Glutamatergic neuron (in vitro differentiated cells): ENCODE data around the gene GAN. TPM values are rescaled to one million over a fixed set of nuclear protein-coding genes. Genes with fewer than 3 reads are reported as not detected.

Source experiments
- DNase-seq: peaks from one replicate; pipeline ENCODE4 v3.0.0; 2022
- H3K27ac Mint-ChIP-seq: one replicate; pipeline ENCODE4 v1.8.0; 2020; ENCODE audit warnings: mild to moderate bottlenecking, mixed read lengths, inconsistent platforms; ENCODE audit not compliant: unreplicated experiment
- H3K27me3 Mint-ChIP-seq: one replicate; pipeline ENCODE4 v1.8.0; 2020; ENCODE audit warnings: mild to moderate bottlenecking, moderate library complexity, mixed read lengths, inconsistent platforms; ENCODE audit not compliant: unreplicated experiment
- H3K36me3 Mint-ChIP-seq: one replicate; pipeline ENCODE4 v1.8.0; 2020; ENCODE audit warnings: mild to moderate bottlenecking, mixed read lengths, inconsistent platforms; ENCODE audit not compliant: unreplicated experiment
- H3K4me1 Mint-ChIP-seq: one replicate; pipeline ENCODE4 v1.8.0; 2020; ENCODE audit warnings: mild to moderate bottlenecking, low read depth, mixed read lengths, inconsistent platforms; ENCODE audit not compliant: unreplicated experiment
- H3K4me3 Mint-ChIP-seq: one replicate; pipeline ENCODE4 v1.8.0; 2020; ENCODE audit warnings: mild to moderate bottlenecking, mixed read lengths, inconsistent platforms; ENCODE audit not compliant: unreplicated experiment
- H3K9me3 Mint-ChIP-seq: one replicate; pipeline ENCODE4 v1.8.0; 2020; ENCODE audit warnings: mild to moderate bottlenecking, moderate library complexity, mixed read lengths, inconsistent platforms; ENCODE audit not compliant: unreplicated experiment
- total RNA-seq: library from RNA; stranded (reverse); fragmentation: NEBNext Ultra II Directional; extraction: Animal tissue kit (Norgen Biotek cat#: 25700); gene quantifications from one replicate; pipeline ENCODE4 v1.2.1, GENCODE V29; 2021; ENCODE audit not compliant: unreplicated experiment
- TF ChIP-seq, protein P1 (sequence below): fragments of 200-600 bp; sonication (generic); IDR thresholded peaks from one replicate; pipeline ENCODE4 v1.5.0; 2021; ENCODE audit not compliant: partially characterized antibody, unreplicated experiment

Gene GAN
- total RNA-seq, 1 donor from 2014 or later, result 14.4 TPM

DNA sequence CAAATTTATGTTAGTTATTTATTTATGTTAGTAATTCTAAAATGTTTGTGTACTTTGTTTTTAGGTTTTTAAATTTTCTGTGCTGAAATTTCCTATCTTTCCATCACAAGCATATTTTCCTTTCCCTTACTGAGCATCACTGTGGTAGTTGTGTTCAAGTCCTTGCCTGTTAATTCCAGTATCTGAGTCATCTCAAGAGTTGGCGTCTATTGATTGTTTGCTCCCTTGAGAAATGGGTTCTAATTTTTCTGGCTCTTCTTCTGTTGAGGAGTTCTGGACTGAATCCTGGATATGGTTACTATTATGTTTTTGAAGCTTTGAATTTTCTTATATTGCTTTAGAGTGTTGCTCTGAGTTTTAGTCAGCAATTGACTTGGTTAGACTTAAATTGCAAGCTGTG is 56.3 kb downstream of the GAN start:
- TF ChIP-seq, protein P1, sequence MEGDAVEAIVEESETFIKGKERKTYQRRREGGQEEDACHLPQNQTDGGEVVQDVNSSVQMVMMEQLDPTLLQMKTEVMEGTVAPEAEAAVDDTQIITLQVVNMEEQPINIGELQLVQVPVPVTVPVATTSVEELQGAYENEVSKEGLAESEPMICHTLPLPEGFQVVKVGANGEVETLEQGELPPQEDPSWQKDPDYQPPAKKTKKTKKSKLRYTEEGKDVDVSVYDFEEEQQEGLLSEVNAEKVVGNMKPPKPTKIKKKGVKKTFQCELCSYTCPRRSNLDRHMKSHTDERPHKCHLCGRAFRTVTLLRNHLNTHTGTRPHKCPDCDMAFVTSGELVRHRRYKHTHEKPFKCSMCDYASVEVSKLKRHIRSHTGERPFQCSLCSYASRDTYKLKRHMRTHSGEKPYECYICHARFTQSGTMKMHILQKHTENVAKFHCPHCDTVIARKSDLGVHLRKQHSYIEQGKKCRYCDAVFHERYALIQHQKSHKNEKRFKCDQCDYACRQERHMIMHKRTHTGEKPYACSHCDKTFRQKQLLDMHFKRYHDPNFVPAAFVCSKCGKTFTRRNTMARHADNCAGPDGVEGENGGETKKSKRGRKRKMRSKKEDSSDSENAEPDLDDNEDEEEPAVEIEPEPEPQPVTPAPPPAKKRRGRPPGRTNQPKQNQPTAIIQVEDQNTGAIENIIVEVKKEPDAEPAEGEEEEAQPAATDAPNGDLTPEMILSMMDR, result no peak
- peaks cover 4% of the 10 kb centered on the region for H3K4me1 Mint-ChIP-seq
- DNase-seq, result no peak
- no peaks in the 10 kb centered on the region for H3K36me3 Mint-ChIP-seq
- no peak overlapping the region for H3K4me3 Mint-ChIP-seq
- H3K27ac Mint-ChIP-seq, result no peak overlapping the region
- no peaks in the 10 kb centered on the region for H3K27me3 Mint-ChIP-seq
- H3K9me3 Mint-ChIP-seq, result no peaks in the 10 kb centered on the region

DNA sequence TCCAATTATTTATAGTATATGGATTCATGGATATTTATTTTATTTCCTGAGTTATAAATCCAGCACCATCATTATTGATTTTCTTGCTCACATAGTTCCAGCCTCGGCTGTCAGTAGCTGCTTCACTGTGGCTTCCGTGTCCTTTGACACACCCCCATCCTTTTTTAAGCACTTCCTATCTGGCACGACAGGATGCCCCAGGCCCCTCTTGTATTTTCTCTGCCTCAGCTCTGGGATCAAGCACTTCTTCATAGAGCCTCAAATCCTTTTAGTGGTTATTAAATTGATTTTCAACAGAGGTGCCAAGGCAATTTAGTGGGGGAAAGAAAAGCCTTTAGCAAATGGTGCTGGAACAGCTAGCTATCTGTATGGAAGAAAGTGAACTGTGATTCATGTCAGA is 59.8 kb downstream of the GAN start:
- no peak overlapping the region for H3K27ac Mint-ChIP-seq

DNA sequence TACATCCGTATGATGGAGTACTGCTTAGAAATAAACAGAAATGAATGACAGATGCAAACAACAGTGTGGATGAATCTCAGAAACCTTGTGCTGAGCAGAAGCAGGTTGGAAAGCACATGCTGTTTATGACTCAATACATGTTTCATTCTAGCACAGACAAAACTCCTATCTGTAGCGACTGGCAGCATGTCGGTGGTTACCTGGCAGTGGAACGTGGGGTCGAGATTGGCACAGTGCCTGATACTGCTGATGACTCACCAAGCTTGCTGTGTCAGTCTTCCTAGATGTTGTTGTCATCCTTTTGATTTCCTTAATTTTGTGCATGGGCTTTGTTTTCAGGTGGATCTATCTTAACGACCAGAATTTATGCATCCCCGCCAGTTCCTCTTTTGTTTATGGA is 62.1 kb downstream of the GAN start:
- Mint-ChIP-seq H3K9me3 (no peaks in the 10 kb centered on the region), H3K27me3 (peaks cover 2% of the 10 kb centered on the region), H3K4me1 (peaks cover 4% of the 10 kb centered on the region), H3K27ac (no peak overlapping the region), H3K36me3 (no peaks in the 10 kb centered on the region), H3K4me3 (no peak overlapping the region)
- TF ChIP-seq, protein P1, result no peak
- DNase-seq, result no peak

More for the DNA sequence above, 59.8 kb downstream of the GAN start:
- TF ChIP-seq, protein P1, result no peak
- H3K9me3 Mint-ChIP-seq, result no peaks in the 10 kb centered on the region
- no peaks in the 10 kb centered on the region for H3K36me3 Mint-ChIP-seq
- H3K4me3 Mint-ChIP-seq, result no peak overlapping the region
- H3K4me1 Mint-ChIP-seq, result peaks cover 4% of the 10 kb centered on the region
- H3K27me3 Mint-ChIP-seq, result peaks cover 2% of the 10 kb centered on the region
- no peak for DNase-seq

DNA sequence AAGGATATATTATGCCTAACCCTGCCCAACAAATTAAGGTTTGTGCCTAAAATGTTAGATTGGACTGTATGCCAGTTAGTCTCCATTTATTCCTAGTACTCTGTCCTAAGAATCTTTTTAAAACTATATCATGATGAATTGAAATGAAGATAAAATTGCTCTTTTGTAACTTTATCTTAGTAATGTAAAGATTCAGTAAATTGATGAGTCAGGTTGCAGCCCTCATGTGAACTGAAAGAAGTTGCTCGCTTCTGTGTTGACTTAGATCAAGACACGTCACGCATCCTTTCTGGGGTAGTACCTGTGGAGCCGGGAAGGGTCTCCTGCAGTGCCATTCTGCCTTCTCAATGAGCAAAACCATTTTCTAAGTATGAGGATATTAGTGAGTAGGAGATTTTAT is 63.3 kb downstream of the GAN start:
- H3K27me3 Mint-ChIP-seq, result peaks cover 2% of the 10 kb centered on the region
- H3K36me3 Mint-ChIP-seq, result no peaks in the 10 kb centered on the region
- no peak for DNase-seq
- no peak overlapping the region for H3K4me3 Mint-ChIP-seq
- TF ChIP-seq, protein P1, result no peak
- H3K27ac Mint-ChIP-seq, result no peak overlapping the region
- no peaks in the 10 kb centered on the region for H3K9me3 Mint-ChIP-seq
- H3K4me1 Mint-ChIP-seq, result peaks cover 4% of the 10 kb centered on the region

DNA sequence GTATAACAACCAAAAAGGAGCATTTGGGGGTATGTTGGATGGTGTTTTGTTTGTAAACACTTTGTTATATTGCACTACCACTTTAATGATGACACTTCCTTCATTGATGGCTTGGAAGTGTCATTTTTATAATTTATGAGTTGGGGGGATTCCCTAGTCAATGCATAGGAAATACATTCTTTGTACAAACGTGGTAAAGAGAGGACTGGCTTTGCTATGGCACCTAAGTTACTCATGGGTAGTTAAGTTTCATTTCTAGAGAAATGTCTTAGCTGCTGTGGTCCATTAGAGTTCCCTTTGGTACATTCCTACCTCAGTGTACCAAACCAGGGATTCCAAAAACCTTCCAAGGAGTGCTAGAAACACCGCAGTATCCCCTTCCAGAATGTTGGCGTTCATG is 66.2 kb downstream of the GAN start:
- no peaks in the 10 kb centered on the region for H3K4me1 Mint-ChIP-seq
- H3K27ac Mint-ChIP-seq, result no peak overlapping the region
- TF ChIP-seq, protein P1, result no peak
- H3K36me3 Mint-ChIP-seq, result no peaks in the 10 kb centered on the region
- H3K9me3 Mint-ChIP-seq, result no peaks in the 10 kb centered on the region
- no peak overlapping the region for H3K4me3 Mint-ChIP-seq
- H3K27me3 Mint-ChIP-seq, result peaks cover 2% of the 10 kb centered on the region
- no peak for DNase-seq
